Activated naive CD8-positive, alpha-beta T cell treated with anti-CD3 and anti-CD28 coated beads, Interleukin-2, amount 10 ng/mL, durations not matched to agents 7 days and 5 days (primary cell): Measurements from ENCODE around the gene CHI3L1. TPM values are rescaled to one million over a fixed set of nuclear protein-coding genes. Genes with fewer than 3 reads are reported as not detected.
"Not testable (repeated sequence)": the region's sequence is repeated elsewhere in the genome, so short reads cannot be mapped to it uniquely, and the experiment has no call there.

Experiments used
- ATAC-seq: fragments of 150-1000 bp; cut with Tn5 transposase; one replicate; pipeline ENCODE4 v1.10.0; 2021; ENCODE audit warnings: low read depth, moderate library complexity
- POLR2A ChIA-PET: fragments of 350-600 bp; sonication (Branson Sonifier 250); formaldehyde crosslinking; loops from one replicate; lab custom pipeline; 2021; ENCODE audit warnings: antibody characterized with exemption; lab: Charles Lee
- DNase-seq: peaks from one replicate; pipeline ENCODE4 v3.0.0; 2021
- H3K27ac Mint-ChIP-seq: one replicate; pipeline ENCODE4 v1.8.0; 2022; ENCODE audit warnings: mild to moderate bottlenecking, mixed read lengths
- H3K27me3 Mint-ChIP-seq: one replicate; pipeline ENCODE4 v1.8.0; 2022; ENCODE audit warnings: mild to moderate bottlenecking, moderate library complexity, mixed read lengths
- H3K36me3 Mint-ChIP-seq: one replicate; pipeline ENCODE4 v1.8.0; 2021; ENCODE audit warnings: mild to moderate bottlenecking, mixed read lengths
- H3K4me1 Mint-ChIP-seq: one replicate; pipeline ENCODE4 v1.8.0; 2021; ENCODE audit warnings: mixed read lengths
- H3K4me3 Mint-ChIP-seq: one replicate; pipeline ENCODE4 v1.8.0; 2022; ENCODE audit warnings: mild to moderate bottlenecking, moderate library complexity, mixed read lengths
- H3K9me3 Mint-ChIP-seq: one replicate; pipeline ENCODE4 v1.8.0; 2021; ENCODE audit warnings: mixed read lengths
- total RNA-seq, 2 experiments: library from RNA; stranded (reverse); gene quantifications; one replicate each; pipeline ENCODE4 v1.2.3, GENCODE V29; 2021

Gene CHI3L1
- under 1 TPM; 0.37 to 0.53 TPM for total RNA-seq

- Mint-ChIP-seq H3K27me3 (peaks cover 21% of the 10 kb centered on the region), H3K27ac (no peak within 1 kb of the TSS), H3K9me3 (no peaks in the 10 kb centered on the region), H3K36me3 (no peaks in the 10 kb centered on the region), H3K4me1 (peaks cover 2% of the 10 kb centered on the region), H3K4me3 (no peak within 1 kb of the TSS)
- ATAC-seq (no peak), DNase-seq (no peak)
- POLR2A ChIA-PET, result no interaction called here
Measured at GRCh38 chr1:203186446-203187303, at the start of gene CHI3L1. Gene CHI3L1, minus strand, starts transcription at chr1:203186704. Its CDS starts 81 bp downstream, at chr1:203186623.

GRCh38 chr1:203234901-203235300 is 48.4 kb upstream of the CHI3L1 start:
- DNase-seq, H3K27ac Mint-ChIP-seq, H3K4me1 Mint-ChIP-seq, H3K36me3 Mint-ChIP-seq, POLR2A ChIA-PET, H3K4me3 Mint-ChIP-seq, ATAC-seq: not testable (repeated sequence)
- H3K27me3 Mint-ChIP-seq, result peaks cover 22% of the 10 kb centered on the region
- peaks cover 18% of the 10 kb centered on the region for H3K9me3 Mint-ChIP-seq

GRCh38 chr1:203229471-203230135 is 43.1 kb upstream of the CHI3L1 start, which contains the start of gene CHIT1:
Gene CHIT1, minus strand, starts transcription at chr1:203229673. Its CDS starts 37 bp downstream, at chr1:203229636.
- peaks cover 17% of the 10 kb centered on the region for H3K27me3 Mint-ChIP-seq
- peaks cover 4% of the 10 kb centered on the region for H3K9me3 Mint-ChIP-seq
- POLR2A ChIA-PET, result interaction anchor here (0.6 kb wide), 1 partner anchor 443 kb away, joined by 3 read pairs; no protein-coding TSS in a partner anchor
- H3K27ac Mint-ChIP-seq, result no peak within 1 kb of the TSS
- no peak within 1 kb of the TSS for H3K4me3 Mint-ChIP-seq
- DNase-seq (no peak), ATAC-seq (no peak)
- no peaks in the 10 kb centered on the region for H3K36me3 Mint-ChIP-seq
- no peaks in the 10 kb centered on the region for H3K4me1 Mint-ChIP-seq

- peaks cover 12% of the 10 kb centered on the region for H3K27me3 Mint-ChIP-seq
- no peak overlapping the region for H3K4me3 Mint-ChIP-seq
- no peaks in the 10 kb centered on the region for H3K36me3 Mint-ChIP-seq
- DNase-seq, result no peak
- ATAC-seq, result no peak
- POLR2A ChIA-PET, result no interaction called here
- no peaks in the 10 kb centered on the region for H3K4me1 Mint-ChIP-seq
- no peak overlapping the region for H3K27ac Mint-ChIP-seq
- peaks cover under 1% of the 10 kb centered on the region for H3K9me3 Mint-ChIP-seq
Measured at GRCh38 chr1:203228670-203229069, 42.2 kb upstream of the CHI3L1 start.

GRCh38 chr1:203227371-203228083 is 41.0 kb upstream of the CHI3L1 start:
- no peak overlapping the region for H3K4me3 Mint-ChIP-seq
- ATAC-seq (no peak), DNase-seq (no peak)
- POLR2A ChIA-PET, result no interaction called here
- peaks cover 7% of the 10 kb centered on the region for H3K27me3 Mint-ChIP-seq
- no peak overlapping the region for H3K27ac Mint-ChIP-seq
- H3K4me1 Mint-ChIP-seq, result no peaks in the 10 kb centered on the region
- H3K9me3 Mint-ChIP-seq, result no peaks in the 10 kb centered on the region
- H3K36me3 Mint-ChIP-seq, result no peaks in the 10 kb centered on the region

- H3K27me3 Mint-ChIP-seq, result peaks cover 3% of the 10 kb centered on the region
- H3K4me1 Mint-ChIP-seq, result no peaks in the 10 kb centered on the region
- POLR2A ChIA-PET, result no interaction called here
- no peak overlapping the region for H3K27ac Mint-ChIP-seq
- no peak overlapping the region for H3K4me3 Mint-ChIP-seq
- ATAC-seq (no peak), DNase-seq (no peak)
- H3K9me3 Mint-ChIP-seq, result no peaks in the 10 kb centered on the region
- H3K36me3 Mint-ChIP-seq, result no peaks in the 10 kb centered on the region
Measured at GRCh38 chr1:203225071-203225470, 38.6 kb upstream of the CHI3L1 start.

GRCh38 chr1:203223012-203223775 is 36.7 kb upstream of the CHI3L1 start:
- ATAC-seq (no peak), DNase-seq (no peak)
- Mint-ChIP-seq H3K4me3 (no peak overlapping the region), H3K36me3 (no peaks in the 10 kb centered on the region), H3K27me3 (peaks cover 3% of the 10 kb centered on the region), H3K27ac (no peak overlapping the region), H3K4me1 (no peaks in the 10 kb centered on the region), H3K9me3 (no peaks in the 10 kb centered on the region)
- POLR2A ChIA-PET, result interaction anchor here (0.6 kb wide), 1 partner anchor 592 kb away, joined by 3 read pairs; no protein-coding TSS in a partner anchor

GRCh38 chr1:203219934-203220333 is 33.4 kb upstream of the CHI3L1 start:
- ATAC-seq (no peak), DNase-seq (no peak)
- peaks cover 9% of the 10 kb centered on the region for H3K27me3 Mint-ChIP-seq
- peaks cover 3% of the 10 kb centered on the region for H3K4me1 Mint-ChIP-seq
- POLR2A ChIA-PET, result no interaction called here
- H3K36me3 Mint-ChIP-seq, result no peaks in the 10 kb centered on the region
- no peak overlapping the region for H3K27ac Mint-ChIP-seq
- H3K4me3 Mint-ChIP-seq, result no peak overlapping the region
- no peaks in the 10 kb centered on the region for H3K9me3 Mint-ChIP-seq

- H3K27me3 Mint-ChIP-seq, result peaks cover 11% of the 10 kb centered on the region
- no peaks in the 10 kb centered on the region for H3K9me3 Mint-ChIP-seq
- no peak overlapping the region for H3K4me3 Mint-ChIP-seq
- DNase-seq (no peak), ATAC-seq (no peak)
- H3K36me3 Mint-ChIP-seq, result no peaks in the 10 kb centered on the region
- POLR2A ChIA-PET, result no interaction called here
- H3K27ac Mint-ChIP-seq, result no peak overlapping the region
- peaks cover 3% of the 10 kb centered on the region for H3K4me1 Mint-ChIP-seq
Measured at GRCh38 chr1:203219171-203219570, 32.7 kb upstream of the CHI3L1 start.

GRCh38 chr1:203217668-203218067 is 31.2 kb upstream of the CHI3L1 start:
- no peaks in the 10 kb centered on the region for H3K36me3 Mint-ChIP-seq
- H3K4me1 Mint-ChIP-seq, result peaks cover 3% of the 10 kb centered on the region
- H3K9me3 Mint-ChIP-seq, result no peaks in the 10 kb centered on the region
- no peak overlapping the region for H3K27ac Mint-ChIP-seq
- H3K27me3 Mint-ChIP-seq, result peaks cover 11% of the 10 kb centered on the region
- no peak for DNase-seq
- POLR2A ChIA-PET, result no interaction called here
- ATAC-seq, result no peak
- no peak overlapping the region for H3K4me3 Mint-ChIP-seq

- Mint-ChIP-seq H3K4me3 (no peak overlapping the region), H3K4me1 (peaks cover 3% of the 10 kb centered on the region), H3K27me3 (peaks cover 11% of the 10 kb centered on the region), H3K27ac (no peak overlapping the region), H3K9me3 (no peaks in the 10 kb centered on the region), H3K36me3 (no peaks in the 10 kb centered on the region)
- POLR2A ChIA-PET, result no interaction called here
- no peak for ATAC-seq
- no peak for DNase-seq
Measured at GRCh38 chr1:203217139-203217655, 30.7 kb upstream of the CHI3L1 start.

- POLR2A ChIA-PET, result no interaction called here
- peaks cover 11% of the 10 kb centered on the region for H3K27me3 Mint-ChIP-seq
- H3K9me3 Mint-ChIP-seq, result no peaks in the 10 kb centered on the region
- peaks cover 3% of the 10 kb centered on the region for H3K4me1 Mint-ChIP-seq
- H3K36me3 Mint-ChIP-seq, result no peaks in the 10 kb centered on the region
- DNase-seq (peak; percentile 43), ATAC-seq (peak; percentile 44)
- H3K4me3 Mint-ChIP-seq, result no peak overlapping the region
- H3K27ac Mint-ChIP-seq, result no peak overlapping the region
Measured at GRCh38 chr1:203216274-203217138, 30.0 kb upstream of the CHI3L1 start.
